Ectodermal cell (in vitro differentiated cells): ENCODE results near the gene SUFU.
"Not testable (repeated sequence)": the region's sequence is repeated elsewhere in the genome, so short reads cannot be mapped to it uniquely, and the experiment has no call there.

Experiments used
- H3K27ac ChIP-seq: 2 replicates; pipeline ENCODE4 v1.7.0; 2013; ENCODE audit warnings: mild to moderate bottlenecking, low read depth, low read length; ENCODE audit not compliant: insufficient read depth, poor library complexity, severe bottlenecking
- H3K27me3 ChIP-seq: 2 replicates; pipeline ENCODE4 v1.7.0; 2013; ENCODE audit warnings: mild to moderate bottlenecking, low read length; ENCODE audit not compliant: insufficient read depth, control insufficient read depth, poor library complexity, severe bottlenecking
- H3K36me3 ChIP-seq: one replicate; pipeline ENCODE4 v1.7.0; 2013; ENCODE audit warnings: low read length; ENCODE audit not compliant: control insufficient read depth, insufficient read depth
- H3K4me1 ChIP-seq: one replicate; pipeline ENCODE4 v1.7.0; 2013; ENCODE audit warnings: low read length; ENCODE audit not compliant: control insufficient read depth, insufficient read depth
- H3K4me3 ChIP-seq: 2 replicates; pipeline ENCODE4 v1.7.0; 2013; ENCODE audit warnings: low read depth, low read length, control low read depth; ENCODE audit not compliant: insufficient read depth
- H3K9me3 ChIP-seq: 2 replicates; pipeline ENCODE4 v1.7.0; 2013; ENCODE audit warnings: mild to moderate bottlenecking, low read length, moderate library complexity; ENCODE audit not compliant: control insufficient read depth
- WGBS, 2 experiments: methylation state at CpG; one replicate each; pipeline ENCODE4 v1.1.7; 2013; ENCODE audit warnings: missing lambda C conversion rate in 2 of 2; 5-methylcytosine and 5-hydroxymethylcytosine counted together

The SUFU gene

DNA sequence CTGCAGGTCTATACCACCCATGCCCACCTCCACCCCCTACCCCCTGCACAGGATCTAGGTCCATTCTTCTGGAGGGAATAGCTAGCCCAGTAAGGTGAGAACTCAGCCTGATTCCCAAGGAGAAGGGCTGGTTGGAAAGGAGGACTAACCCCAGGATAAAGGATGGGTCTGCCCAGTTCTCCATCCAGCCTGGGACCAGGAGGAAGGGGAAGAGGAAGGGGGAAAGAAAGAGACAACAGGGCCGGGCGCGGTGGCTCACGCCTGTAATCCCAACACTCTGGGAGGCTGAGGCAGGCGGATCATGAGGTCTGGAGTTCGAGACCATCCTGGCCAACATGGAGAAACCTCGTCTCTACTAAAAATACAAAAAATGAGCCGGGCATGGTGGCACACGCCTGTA, 31.2 kb downstream of the SUFU start:
- H3K27ac ChIP-seq, H3K4me3 ChIP-seq, H3K9me3 ChIP-seq, H3K4me1 ChIP-seq, H3K36me3 ChIP-seq, H3K27me3 ChIP-seq: not testable (repeated sequence)
- WGBS, 2 experiments, result 93 to 98% methylated on average over 9 of the region's 9 CpGs

DNA sequence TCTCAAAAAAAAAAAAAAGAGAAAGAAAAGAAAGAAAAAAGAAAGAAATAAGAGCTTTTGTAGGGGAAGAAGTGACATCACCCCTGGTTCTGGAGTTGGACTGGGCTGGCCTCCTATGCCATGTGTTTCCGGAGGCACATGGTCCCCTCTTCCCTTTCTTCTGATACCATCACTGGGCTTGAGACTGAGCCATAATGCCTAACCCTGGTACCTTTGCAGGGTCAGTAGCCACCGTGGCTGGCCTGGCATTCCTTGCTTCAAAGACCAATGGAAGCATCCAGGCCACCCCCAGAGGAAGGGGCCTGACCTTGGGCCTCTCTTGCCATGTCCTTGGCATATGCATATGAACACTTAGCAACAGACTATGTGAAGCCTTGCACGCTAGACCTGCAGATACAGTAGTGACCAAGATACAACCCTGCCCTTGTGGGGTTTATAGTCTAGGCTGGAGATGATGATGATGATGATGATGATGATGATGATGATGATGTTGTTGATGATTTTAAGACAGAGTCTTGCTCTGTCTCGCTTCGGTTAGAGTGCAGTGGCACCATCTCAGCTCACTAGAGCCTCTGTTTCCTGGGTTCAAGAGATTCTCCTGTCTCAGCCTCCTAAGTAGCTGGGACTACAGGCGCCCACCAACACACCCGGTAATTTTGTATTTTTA, 31.8 kb downstream of the SUFU start:
- Histone ChIP-seq H3K27ac (no peak overlapping the region), H3K27me3 (no peaks in the 10 kb centered on the region), H3K36me3 (no peaks in the 10 kb centered on the region), H3K4me1 (no peaks in the 10 kb centered on the region), H3K4me3 (no peak overlapping the region), H3K9me3 (no peaks in the 10 kb centered on the region)
- 93 to 95% methylated on average over 7 of the region's 7 CpGs for WGBS, 2 experiments

DNA sequence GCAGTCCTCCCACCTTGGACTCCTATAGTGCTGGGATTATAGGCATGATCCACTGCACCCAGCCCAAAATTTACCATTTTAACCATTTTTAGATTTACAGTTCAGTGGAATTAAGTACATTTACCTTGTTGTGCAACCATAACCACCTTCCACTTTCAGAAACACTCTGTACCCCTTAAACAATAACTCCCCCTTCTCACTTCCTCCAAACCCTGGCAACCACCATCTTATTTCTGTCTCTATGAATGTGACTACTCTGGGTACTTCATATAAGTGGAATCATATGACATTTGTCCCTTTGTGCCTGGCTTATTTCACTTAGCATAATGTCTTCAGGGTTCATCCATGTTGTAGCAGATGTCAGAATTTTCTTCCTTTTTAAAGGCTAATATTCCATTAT, 33.6 kb downstream of the SUFU start:
- Histone ChIP-seq H3K9me3 (no peaks in the 10 kb centered on the region), H3K27me3 (no peaks in the 10 kb centered on the region), H3K4me3 (no peak overlapping the region)

DNA sequence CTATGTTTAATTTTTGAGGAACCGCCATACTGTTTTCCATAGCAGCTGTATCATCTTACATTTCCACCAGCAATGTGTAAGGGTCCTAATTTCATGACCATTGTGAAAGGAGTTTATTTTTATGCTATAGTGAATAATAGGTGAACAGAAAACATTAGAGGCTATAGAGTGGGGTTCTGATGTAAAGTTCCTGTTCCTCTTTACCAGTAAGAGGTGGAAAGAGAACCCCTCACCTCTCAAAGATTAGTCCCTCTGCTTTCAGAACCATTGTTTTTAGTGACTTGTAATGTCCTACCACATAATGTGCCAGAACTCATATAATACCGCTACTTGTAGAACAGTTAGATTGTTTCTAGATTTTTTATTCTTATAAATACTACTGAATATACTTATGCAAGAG, 34.2 kb downstream of the SUFU start:
- 100% methylated on average over 1 of the region's 2 CpGs for WGBS, 2 experiments
- Histone ChIP-seq H3K4me1 (no peaks in the 10 kb centered on the region), H3K27ac (no peak overlapping the region)

More for the DNA sequence above, 33.6 kb downstream of the SUFU start:
- no peaks in the 10 kb centered on the region for H3K36me3 ChIP-seq
- H3K27ac ChIP-seq, result no peak overlapping the region
- H3K4me1 ChIP-seq, result no peaks in the 10 kb centered on the region

DNA sequence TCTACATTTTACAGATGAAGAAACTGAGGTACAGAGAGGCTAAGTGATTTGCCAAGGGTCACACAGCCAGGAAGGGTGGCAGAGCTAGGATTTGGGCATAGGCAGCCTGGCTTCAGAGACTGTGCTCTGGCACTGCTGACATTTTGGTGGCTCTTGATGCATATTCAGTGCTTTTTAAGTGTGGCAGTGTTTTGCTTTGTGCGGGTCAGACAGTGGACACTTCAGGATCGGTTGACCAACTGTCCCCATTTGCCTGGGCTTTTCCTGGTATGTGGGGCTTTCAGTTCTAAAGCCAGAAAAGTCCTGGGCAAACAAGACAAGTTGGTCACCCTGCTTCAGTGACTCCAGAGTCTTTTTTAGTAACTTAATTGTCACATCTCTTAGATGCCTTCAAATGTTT, 35.0 kb downstream of the SUFU start:
- Histone ChIP-seq H3K27ac (no peak overlapping the region), H3K27me3 (no peaks in the 10 kb centered on the region), H3K36me3 (no peaks in the 10 kb centered on the region), H3K4me3 (no peak overlapping the region), H3K9me3 (no peaks in the 10 kb centered on the region), H3K4me1 (no peaks in the 10 kb centered on the region)
- WGBS, 2 experiments, result 90 to 97% methylated on average over 2 of the region's 2 CpGs

More for the DNA sequence above, 34.2 kb downstream of the SUFU start:
- H3K4me3 ChIP-seq, result no peak overlapping the region
- H3K36me3 ChIP-seq, result no peaks in the 10 kb centered on the region
- no peaks in the 10 kb centered on the region for H3K27me3 ChIP-seq
- no peaks in the 10 kb centered on the region for H3K9me3 ChIP-seq

DNA sequence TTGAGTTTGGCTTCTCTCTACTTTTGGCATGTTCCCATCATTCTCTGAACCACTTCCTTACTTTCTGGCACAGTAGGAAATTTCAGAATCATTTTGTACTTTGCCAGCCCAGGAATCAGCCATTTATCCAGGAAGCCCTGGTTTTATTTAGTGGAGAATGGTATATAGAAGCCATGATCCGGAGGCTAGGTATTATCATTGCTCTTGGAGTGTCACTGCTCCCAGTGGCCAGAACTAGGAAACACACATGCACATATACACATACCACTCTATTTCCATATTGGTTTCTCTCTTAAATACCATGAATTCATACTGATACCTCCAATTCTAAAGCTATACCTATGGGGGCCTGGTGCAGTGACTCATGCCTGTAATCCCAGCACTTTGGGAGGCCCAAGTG, 36.3 kb downstream of the SUFU start:
- WGBS, 2 experiments, result 92 to 94% methylated on average over 1 of the region's 1 CpG
- Histone ChIP-seq H3K27ac (no peak overlapping the region), H3K9me3 (no peaks in the 10 kb centered on the region), H3K4me1 (no peaks in the 10 kb centered on the region), H3K36me3 (no peaks in the 10 kb centered on the region), H3K4me3 (no peak overlapping the region), H3K27me3 (no peaks in the 10 kb centered on the region)

DNA sequence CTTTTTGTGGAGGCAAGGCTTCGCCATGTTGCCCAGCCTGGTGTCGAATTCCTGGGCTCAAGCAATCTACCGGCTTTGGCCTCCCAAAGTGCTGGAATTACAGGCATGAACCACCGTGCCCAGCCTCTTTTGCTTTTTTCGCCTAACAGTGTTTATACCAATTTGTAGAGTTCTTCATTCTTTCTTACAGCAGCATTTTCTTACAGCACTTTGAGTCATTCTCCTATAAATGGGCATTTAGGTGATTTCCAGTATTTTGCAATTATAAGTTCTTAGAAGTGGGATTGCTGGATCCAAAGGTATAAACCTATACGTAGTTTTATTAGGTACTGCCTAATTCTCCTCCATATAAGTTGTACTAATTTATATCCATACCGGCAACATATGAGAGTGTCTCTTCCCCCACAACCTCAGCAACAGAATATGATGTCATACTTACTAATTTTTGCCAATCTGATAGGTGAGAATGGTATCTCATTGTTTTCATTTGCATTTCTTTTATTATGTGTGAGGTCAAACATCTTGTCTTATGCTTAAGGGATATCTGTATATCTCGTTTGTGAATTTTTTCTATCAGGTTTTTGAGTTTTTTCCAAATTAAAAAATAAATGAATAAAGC, 39.1 kb downstream of the SUFU start:
- 88 to 92% methylated on average over 5 to 7 of the region's 8 CpGs for WGBS, 2 experiments
- Histone ChIP-seq H3K36me3 (no peaks in the 10 kb centered on the region), H3K9me3 (no peaks in the 10 kb centered on the region), H3K27ac (no peak overlapping the region), H3K4me1 (no peaks in the 10 kb centered on the region), H3K27me3 (no peaks in the 10 kb centered on the region), H3K4me3 (no peak overlapping the region)

DNA sequence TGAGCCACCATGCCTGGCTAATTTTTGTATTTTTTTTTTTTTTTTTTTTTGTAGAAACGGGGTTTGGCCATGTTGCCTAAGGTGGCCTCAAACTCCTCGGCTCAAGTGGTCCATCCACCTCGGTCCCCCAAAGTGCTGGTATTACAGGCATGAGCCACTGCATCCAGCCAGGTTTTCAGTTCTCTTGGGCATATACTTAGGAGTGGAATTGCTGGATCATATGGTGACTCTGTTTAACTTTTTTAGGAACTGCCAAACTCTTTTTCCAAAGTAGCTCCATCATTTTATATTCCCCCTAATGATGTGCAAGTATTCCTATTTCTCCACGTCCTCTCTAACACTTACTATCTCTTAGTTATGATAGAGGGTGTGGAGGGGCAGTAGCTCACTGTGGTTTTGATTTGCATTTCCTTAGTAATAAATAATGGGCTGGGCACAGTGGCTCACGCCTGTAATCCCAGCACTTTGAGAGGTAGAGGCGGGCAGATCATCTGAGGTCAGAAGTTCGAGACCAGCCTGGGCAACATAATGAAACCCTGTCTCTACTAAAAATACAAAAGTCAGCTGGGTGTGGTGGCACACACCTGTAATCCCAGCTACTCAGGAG, 41.6 kb downstream of the SUFU start:
- no peaks in the 10 kb centered on the region for H3K36me3 ChIP-seq
- WGBS, 2 experiments, result 88 to 90% methylated on average over 6 of the region's 7 CpGs
- H3K4me3 ChIP-seq, result no peak overlapping the region
- H3K9me3 ChIP-seq, result no peaks in the 10 kb centered on the region
- no peaks in the 10 kb centered on the region for H3K27me3 ChIP-seq
- no peaks in the 10 kb centered on the region for H3K4me1 ChIP-seq
- H3K27ac ChIP-seq, result no peak overlapping the region

DNA sequence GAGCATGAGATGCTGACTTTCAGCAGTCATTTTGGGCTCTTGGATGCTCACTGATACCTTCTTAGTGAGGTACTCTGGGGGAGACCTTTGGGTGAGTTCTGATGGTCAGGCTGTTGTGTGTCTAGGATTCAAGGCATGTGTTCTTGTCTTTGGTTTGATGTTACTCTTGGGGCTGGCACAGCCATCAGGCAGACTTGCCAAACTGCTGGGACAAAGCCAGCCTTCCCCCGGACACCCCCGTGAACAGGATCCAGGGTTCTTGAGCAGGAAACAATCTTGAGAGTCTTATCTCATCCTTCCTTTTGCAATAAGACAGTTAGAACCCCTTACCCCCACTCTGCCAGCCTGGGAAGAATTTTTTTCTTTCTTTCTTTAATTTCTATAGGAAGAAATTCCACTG, 42.2 kb downstream of the SUFU start:
- Histone ChIP-seq H3K27ac (no peak overlapping the region), H3K36me3 (no peaks in the 10 kb centered on the region), H3K4me3 (no peak overlapping the region), H3K27me3 (no peaks in the 10 kb centered on the region), H3K4me1 (no peaks in the 10 kb centered on the region), H3K9me3 (no peaks in the 10 kb centered on the region)
- 88 to 97% methylated on average over 2 of the region's 2 CpGs for WGBS, 2 experiments

DNA sequence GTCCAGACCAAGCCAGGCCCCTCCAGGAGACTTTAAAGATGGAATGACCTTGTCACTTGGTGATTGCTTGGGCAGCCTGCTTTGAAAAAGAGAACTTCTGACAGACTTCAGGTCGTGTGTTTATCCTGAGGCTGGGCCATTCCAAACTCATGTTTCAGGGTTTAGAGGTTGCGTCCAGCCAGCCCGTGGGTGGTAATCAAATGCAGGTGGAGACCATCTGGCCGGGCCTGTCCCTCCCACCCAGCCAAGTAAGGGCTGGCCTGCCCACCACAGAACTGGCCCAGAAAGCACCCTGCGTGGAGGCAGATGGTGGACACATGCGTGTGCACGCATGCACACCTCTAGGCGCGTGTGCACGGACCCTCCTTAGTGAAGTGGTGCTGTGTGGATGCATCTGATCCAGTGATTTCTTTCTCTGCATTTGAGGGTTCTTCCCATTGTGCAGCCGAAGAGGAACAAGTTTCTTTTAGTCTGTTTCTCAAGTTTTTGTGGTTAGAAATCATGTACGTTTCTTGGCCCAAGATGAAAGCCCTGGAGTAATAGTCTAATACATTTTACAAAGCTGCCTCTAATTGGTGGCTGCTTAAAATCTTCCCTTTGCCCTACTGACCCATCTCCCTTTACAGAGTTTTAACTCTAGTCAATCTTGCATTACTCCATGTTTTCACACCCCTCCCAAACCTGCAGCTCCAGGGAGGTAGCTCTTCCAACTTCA, 43.0 kb downstream of the SUFU start:
- H3K36me3 ChIP-seq, result no peaks in the 10 kb centered on the region
- H3K27me3 ChIP-seq, result no peaks in the 10 kb centered on the region
- no peak overlapping the region for H3K4me3 ChIP-seq
- H3K9me3 ChIP-seq, result no peaks in the 10 kb centered on the region
- H3K4me1 ChIP-seq, result no peaks in the 10 kb centered on the region
- WGBS, 2 experiments, result 91 to 92% methylated on average over 12 of the region's 12 CpGs
- H3K27ac ChIP-seq, result no peak overlapping the region
